ENCODE data around the gene ZNF597.

- TF ChIP-seq CTCF (IDR thresholded peaks at IDR 0.05 in 2 of 3, conservative IDR thresholded peaks at IDR 0.05 in 1 of 3; ENCODE audit: borderline replicate concordance in 1 of 3, insufficient read depth in 1 of 3, low read depth in 2 of 3, low read length in 2 of 3) (no peak), EZH2phosphoT487 (IDR thresholded peaks at IDR 0.05; ENCODE audit: borderline replicate concordance) (no peak), ZBTB33 (IDR thresholded peaks at IDR 0.05; ENCODE audit: extremely low read depth, insufficient replicate concordance, low read length) (no peak), POLR2A (IDR thresholded peaks at IDR 0.05; ENCODE audit: borderline replicate concordance, extremely low read depth, insufficient read depth, insufficient read length) (no peak), MAX (IDR thresholded peaks at IDR 0.05) (no peak), POLR2AphosphoS5 (IDR thresholded peaks at IDR 0.05; ENCODE audit: low read depth, low read length) (no peak), EZH2 (IDR thresholded peaks at IDR 0.05) (no peak), RAD21 (IDR thresholded peaks at IDR 0.05; ENCODE audit: low read depth) (no peak), SP1 (IDR thresholded peaks at IDR 0.05; ENCODE audit: low read depth) (no peak), YY1 (IDR thresholded peaks at IDR 0.05; ENCODE audit: extremely low read depth, insufficient replicate concordance, low read depth, low read length) (no peak)
These were observed 24.6 kb upstream of the ZNF597 start for GRCh38 chr16:3467921-3468320.
